Ovary (tissue), 3 donors: ENCODE results near the gene ZMAT5.

Experiments
- CTCF ChIP-seq, 3 donors: fragments of 450-650 bp in 2 of 3; fragments of 200-600 bp in 1 of 3; IDR thresholded peaks; one replicate each; pipeline versions ENCODE4 v1.5.1 to v1.8.0; 2016 to 2022; ENCODE audit warnings: antibody characterized with exemption in 3 of 3, mild to moderate bottlenecking in 1 of 3
- POLR2A ChIP-seq: fragments of 450-650 bp; IDR thresholded peaks from one replicate; pipeline ENCODE4 v1.6.1; 2017; ENCODE audit warnings: antibody characterized with exemption, mild to moderate bottlenecking, moderate library complexity
- donor health status: DM: no; HTN: no; CAD: no.

- TF ChIP-seq CTCF (IDR thresholded peaks at IDR 0.05) (no peak), POLR2A (no peak)
Observed at GRCh38 chr22:29731058-29731850, 35.6 kb downstream of the ZMAT5 start.
